Measurements from ENCODE around the gene GPRC5D.

Gene GPRC5D

DNA sequence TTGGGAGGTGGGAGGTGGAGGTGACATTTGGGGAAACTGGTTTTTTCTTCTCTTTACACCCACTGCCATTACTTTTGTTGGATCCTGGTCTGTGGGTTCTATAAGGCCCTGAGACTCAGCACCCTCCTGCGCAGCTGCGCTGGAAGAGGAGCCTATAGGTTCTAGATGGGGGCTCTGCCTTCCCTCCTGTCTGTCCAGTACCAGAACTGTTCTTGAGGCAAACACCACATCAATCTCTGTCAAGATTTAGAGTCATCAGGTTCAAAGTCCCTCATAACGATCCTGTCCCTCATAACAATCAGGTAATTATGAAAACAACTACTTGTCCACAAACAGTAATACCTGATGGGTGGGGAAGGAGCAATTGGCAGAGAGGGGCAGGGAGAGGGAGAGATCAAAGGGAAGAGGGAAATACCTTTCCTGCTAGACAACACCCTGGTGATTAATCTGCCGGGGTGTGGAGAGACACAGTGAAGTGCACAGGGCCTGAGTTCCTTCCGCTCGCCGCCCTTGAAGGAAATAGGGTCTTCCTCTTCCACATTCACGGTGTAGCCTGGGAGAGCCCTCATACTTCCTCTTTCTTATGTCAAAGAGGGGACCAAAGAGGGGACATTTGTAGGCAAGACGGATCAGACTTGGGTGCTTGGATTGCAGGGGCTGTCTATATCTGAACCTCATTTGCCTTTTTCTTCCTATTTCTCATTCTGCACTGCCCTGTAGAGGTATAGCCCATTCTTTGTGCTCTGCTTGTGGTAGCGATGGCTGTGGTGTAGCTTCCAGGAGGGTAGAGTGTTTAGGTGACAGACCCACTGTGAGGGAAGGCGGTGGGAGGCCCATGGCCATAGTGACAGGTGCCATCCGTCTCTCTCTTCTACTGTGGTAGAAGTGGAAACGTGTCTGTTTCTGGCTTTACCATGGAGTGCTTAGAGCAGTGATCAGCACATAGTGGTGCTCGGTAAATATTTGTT, 48.0 kb downstream of the GPRC5D start:
- DNase-seq = no peak

DNA sequence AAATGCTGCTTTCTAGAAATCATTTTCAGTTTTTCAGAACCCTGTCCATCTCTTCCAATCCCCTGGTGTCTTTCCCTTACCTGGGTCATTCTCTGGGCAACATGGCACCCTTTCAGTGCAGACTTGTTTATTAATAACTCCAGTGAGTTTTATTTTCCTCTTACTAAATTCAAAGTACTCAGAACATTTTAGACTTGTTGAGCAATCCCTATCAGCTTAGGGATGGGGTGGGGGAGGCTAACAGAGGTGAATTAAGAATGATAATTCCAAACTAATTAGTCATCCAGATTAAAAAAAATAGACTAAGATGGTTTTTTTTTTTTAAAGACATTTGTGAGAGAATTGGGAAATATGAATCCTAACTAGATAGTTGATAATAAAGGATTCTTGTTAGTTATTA, 49.9 kb downstream of the GPRC5D start:
- DNase-seq = no peak

DNA sequence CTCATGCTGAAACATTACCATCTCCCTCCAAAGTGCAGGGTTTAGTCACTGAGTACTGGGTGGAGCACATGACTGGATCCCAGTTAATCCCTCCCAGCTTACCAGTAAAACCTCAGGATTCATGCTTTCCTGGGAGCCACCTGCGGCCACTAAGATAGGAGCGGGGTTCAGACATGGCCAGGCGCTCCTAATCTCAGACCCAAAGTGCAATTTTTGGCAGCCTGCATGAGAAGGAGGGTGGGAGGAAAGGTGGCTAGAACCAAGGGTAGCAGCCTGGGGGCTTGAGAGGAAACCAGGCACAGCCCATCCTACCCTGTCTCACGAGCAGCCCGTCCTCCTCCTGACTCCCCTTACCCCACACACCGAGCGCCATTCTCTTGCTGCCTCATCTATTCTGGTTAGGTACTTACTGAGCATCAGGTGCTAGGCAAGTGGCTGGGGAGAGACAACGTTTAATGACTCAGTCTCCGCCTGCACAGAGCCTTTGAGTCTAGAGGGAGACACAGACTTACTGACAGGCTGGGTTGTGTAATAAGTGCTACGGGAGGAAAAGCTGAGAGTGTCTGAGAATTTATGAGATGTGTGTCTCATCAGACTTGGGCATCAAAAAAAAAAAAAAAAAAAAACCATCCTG, 50.7 kb downstream of the GPRC5D start:
- DNase-seq = no peak

GRCh38 chr12:12900786-12901157, 51.2 kb downstream of the GPRC5D start:
- no peak for DNase-seq

GRCh38 chr12:12899530-12900380, 52.2 kb downstream of the GPRC5D start:
- DNase-seq = no peak

DNA sequence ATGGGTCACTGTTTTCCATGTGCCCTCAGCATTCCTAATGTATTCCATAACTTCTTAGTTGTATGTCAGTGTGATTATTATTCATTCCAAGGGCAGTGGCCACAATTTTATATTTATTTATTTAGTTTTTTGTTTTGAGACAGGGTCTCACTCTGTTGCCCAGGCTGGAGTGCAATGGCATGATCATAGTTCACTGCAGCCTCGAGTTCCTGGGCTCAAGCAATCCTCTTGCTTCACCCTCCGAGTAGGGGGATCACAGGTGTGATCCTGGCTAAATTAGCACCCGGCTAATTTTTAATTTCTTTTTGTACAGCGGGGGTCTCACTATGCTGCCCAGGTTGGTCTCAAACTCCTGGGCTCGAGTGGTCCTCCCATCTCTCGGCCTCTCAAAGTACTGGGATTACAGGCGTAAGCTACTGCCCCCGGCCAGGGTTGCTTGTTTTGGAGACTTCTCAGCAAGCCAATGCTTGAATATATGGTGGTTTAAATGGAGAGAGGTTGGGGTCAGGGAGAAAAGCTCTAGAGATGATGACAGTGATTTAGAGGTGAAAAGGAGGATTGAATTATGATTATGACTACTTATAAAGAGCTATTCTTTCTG, 53.0 kb downstream of the GPRC5D start:
- DNase-seq = no peak

- no peak for DNase-seq
These were observed 53.7 kb downstream of the GPRC5D start for GRCh38 chr12:12898136-12898717.

DNA sequence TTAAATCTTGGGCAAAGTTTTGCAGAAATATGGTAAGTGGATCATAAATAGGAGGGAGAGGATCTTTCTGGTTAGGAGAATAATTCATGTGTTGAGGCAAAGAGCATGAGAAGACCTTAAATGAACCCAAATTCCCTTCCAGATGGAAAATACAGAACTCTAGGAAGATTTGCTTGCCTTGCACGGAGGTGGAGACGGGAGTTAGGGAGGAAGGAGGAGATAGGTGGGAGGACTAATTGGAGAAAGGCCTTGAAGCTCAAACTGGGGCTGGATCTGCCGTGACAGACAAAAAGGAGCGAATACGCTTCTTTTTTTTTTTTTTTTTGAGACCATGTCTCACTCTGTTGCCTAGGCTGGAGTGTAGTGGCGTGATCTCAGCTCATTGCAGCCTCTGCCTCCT, 54.7 kb downstream of the GPRC5D start:
- no peak for DNase-seq

DNA sequence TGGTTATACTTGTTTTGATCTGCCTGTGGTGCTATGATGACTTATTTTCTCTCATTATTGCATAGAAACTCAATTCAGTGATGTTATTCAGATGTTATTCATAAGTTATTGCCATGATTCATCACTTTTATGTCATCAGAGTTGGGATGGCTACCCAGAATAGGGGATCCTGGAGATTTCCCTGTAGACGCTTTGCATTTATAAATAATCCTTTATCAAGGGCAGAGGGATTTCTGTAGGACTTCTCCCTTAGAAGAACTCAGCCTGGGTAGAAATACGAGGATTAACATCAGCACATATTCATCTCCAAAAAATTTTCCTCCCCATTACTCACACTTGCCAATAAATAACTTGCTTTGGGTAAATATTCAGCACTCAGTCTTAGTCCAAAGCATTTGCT, 55.7 kb downstream of the GPRC5D start:
- DNase-seq = no peak

DNA sequence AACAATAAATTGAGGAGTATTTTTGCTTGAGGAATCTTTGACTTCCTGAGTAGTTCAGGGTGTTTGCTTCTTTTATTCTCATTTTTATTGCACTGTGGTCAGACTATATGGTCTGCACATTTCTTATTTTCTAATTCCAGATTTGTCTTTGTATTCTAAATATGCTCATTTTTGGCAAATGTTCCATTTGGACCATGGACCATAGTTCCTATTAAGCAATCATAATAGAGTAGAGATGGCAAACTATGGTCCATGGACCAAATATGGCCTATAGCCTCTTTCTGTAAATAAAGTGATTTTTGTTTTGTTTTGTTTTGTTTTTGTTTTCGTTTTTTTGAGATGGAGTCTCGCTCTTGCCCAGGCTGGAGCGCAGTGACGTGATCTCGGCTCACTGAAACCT, 58.5 kb downstream of the GPRC5D start:
- no peak for DNase-seq

- DNase-seq = no peak
These were observed 59.3 kb downstream of the GPRC5D start for GRCh38 chr12:12892681-12893141.

DNA sequence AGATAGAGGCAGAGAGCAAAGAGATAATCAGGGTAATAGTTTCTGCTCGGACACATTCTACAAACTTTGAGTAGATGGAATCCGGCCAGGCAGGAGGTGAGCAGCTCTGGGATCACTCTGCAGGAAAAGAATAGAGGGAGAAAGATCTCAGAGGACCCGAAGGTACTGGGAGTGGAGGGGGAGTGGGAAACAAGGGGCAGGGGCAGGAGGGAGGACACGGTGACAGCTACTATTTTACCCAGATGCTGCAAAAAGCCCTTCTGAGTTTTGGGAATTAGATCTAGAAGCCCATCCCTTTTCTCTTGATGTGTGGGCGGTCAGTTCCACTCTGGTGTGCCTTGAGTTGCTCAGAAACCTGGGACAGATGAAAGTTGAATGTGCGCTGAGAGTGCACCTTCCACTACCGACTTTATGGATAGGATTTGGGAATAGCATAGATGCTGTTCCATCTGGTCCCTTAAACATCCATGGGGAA, 60.1 kb downstream of the GPRC5D start:
- DNase-seq = no peak

DNA sequence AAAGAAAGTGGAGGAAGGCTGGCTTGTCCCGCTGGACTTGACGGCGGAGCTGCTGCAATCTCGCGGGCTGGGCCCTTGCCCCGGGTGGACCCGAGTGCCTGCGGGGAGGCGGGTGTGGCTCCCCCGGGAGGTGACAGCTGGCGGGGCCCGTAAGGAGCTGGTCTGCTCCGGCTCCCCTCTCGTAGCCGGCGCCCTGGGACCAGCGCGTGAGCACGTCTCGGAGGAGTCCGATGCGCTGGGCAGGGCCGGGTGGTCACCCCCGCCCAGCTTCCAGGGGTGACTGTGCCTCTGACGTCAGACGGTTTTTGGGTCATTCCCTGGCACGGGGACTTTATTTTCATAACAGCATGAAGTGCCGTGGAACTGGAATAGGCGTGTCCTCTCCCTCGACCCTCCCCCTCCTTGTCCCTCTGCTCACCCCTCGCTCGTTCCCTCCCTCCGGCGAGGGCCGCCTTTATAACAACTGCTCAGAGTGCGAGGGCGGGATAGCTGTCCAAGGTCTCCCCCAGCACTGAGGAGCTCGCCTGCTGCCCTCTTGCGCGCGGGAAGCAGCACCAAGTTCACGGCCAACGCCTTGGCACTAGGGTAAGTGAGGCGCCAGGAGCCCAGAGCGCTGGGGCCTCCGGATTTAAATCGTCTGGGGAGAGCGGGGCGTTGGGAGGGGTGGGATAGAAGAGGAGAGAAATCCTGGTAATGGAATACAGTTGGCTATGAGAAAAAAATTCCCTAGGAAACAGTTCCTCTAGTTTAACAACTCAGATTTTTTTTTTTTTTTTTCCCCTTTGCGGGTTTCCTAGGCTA, 60.7 kb downstream of the GPRC5D start, which contains the start of gene GPRC5A:
Gene GPRC5A (plus strand): TSS at position 483 of the 801 bp plus-strand sequence. CDS start 16,688 bp downstream, outside the sequence.
- DNase-seq = peak; percentile 24
